ENCODE measurements around the gene PRDM16. TPM values are rescaled to one million over a fixed set of nuclear protein-coding genes. Genes with fewer than 3 reads are reported as not detected.

Gene PRDM16
- total RNA-seq, 1 experiment from 2014 or later, result 1.6 TPM

GRCh38 chr1:3387401-3387800 lies 318.4 kb downstream of the PRDM16 start (continued):
- TF ChIP-seq ZNF396 (CRISPR knock-in tag; IDR thresholded peaks at IDR 0.05; ENCODE audit: borderline replicate concordance) (no peak), E2F5 (CRISPR knock-in tag; IDR thresholded peaks at IDR 0.05) (no peak), USF2 (CRISPR knock-in tag; IDR thresholded peaks at IDR 0.05) (no peak), MLX (CRISPR knock-in tag; IDR thresholded peaks at IDR 0.05) (no peak), ZNF138 (CRISPR knock-in tag; conservative IDR thresholded peaks at IDR 0.05) (no peak), ZNF532 (CRISPR knock-in tag; IDR thresholded peaks at IDR 0.05; ENCODE audit: borderline replicate concordance) (no peak), GRHL2 (CRISPR knock-in tag; IDR thresholded peaks at IDR 0.05; ENCODE audit: insufficient replicate concordance, severe bottlenecking) (no peak)

- peaks cover 39% of the 10 kb centered on the region for H3K27me3 Mint-ChIP-seq (ENCODE audit: low read depth)
- H3K27ac Mint-ChIP-seq, result no peak overlapping the region
- H3K36me3 Mint-ChIP-seq, result no peaks in the 10 kb centered on the region
- DNase-seq (ENCODE audit: low spot score) (no peak), ATAC-seq (no peak)
- no peak overlapping the region for H3K4me3 Mint-ChIP-seq
- peaks cover 15% of the 10 kb centered on the region for H3K4me1 Mint-ChIP-seq
- no peaks in the 10 kb centered on the region for H3K9me3 Mint-ChIP-seq
- ChIA-PET POLR2A (no interaction called here), CTCF (interaction anchor here (0.8 to 2.7 kb wide), 4 partner anchors 13 to 36 kb away, joined by 3 to 8 read pairs (median 4); no protein-coding TSS in a partner anchor)
- no peak for TF ChIP-seq ZNF423 (CRISPR knock-in tag; IDR thresholded peaks at IDR 0.05)
- no peak for TF ChIP-seq ZBTB21 (CRISPR knock-in tag; IDR thresholded peaks at IDR 0.05; ENCODE audit: borderline replicate concordance)
- TF ChIP-seq ETV6 (CRISPR knock-in tag; IDR thresholded peaks at IDR 0.05), result no peak
- TF ChIP-seq MXD4 (CRISPR knock-in tag; IDR thresholded peaks at IDR 0.05; ENCODE audit: borderline replicate concordance), result no peak
- no peak for TF ChIP-seq GABPB1 (CRISPR knock-in tag; IDR thresholded peaks at IDR 0.05)
- no peak for TF ChIP-seq STAT6 (CRISPR knock-in tag; conservative IDR thresholded peaks at IDR 0.05; ENCODE audit: low read depth)
- no peak for TF ChIP-seq HMGXB4 (CRISPR knock-in tag; IDR thresholded peaks at IDR 0.05)
- no peak for TF ChIP-seq IRF2 (CRISPR knock-in tag; IDR thresholded peaks at IDR 0.05; ENCODE audit: borderline replicate concordance, low read depth)
- no peak for TF ChIP-seq ZNF281 (CRISPR knock-in tag; IDR thresholded peaks at IDR 0.05)
- TF ChIP-seq CREB1 (CRISPR knock-in tag; IDR thresholded peaks at IDR 0.05), result no peak
- TF ChIP-seq E2F5 (CRISPR knock-in tag; IDR thresholded peaks at IDR 0.05), result no peak
- no peak for TF ChIP-seq FOXJ3 (CRISPR knock-in tag; IDR thresholded peaks at IDR 0.05; ENCODE audit: borderline replicate concordance)
Observed at GRCh38 chr1:3389093-3389833, 320.3 kb downstream of the PRDM16 start.
